Caki2 (cell line): ENCODE data around the gene ANXA10. TPM values are rescaled to one million over a fixed set of nuclear protein-coding genes. Genes with fewer than 3 reads are reported as not detected.

Experiments
- DNase-seq: peaks from one replicate; pipeline ENCODE4 v3.0.0-alpha.2; 2015; ENCODE audit warnings: low read depth
- in situ Hi-C: cut with HindIII; loops from 2 replicates; pipeline ENCODE4 v1.10.0; 2016; ENCODE audit warnings: low sequenced_read_pairs, low pct_unique_long_range_greater_than_20kb, mixed read lengths
- total RNA-seq: library from RNA; depleted of rRNA; stranded (reverse); fragments of >200 nt; shearing (Covaris generic); gene quantifications from 2 replicates; pipeline ENCODE4 v1.2.3, GENCODE V29; 2014; ENCODE audit warnings: low replicate concordance

ANXA10 gene
- total RNA-seq, 1 experiment from 2014 or later = 69.7 TPM

GRCh38 chr4:168143601-168144000 is 51.3 kb downstream of the ANXA10 start:
- in situ Hi-C loops = no loop called here
- peak; percentile 49 for DNase-seq

GRCh38 chr4:168150420-168151050 is 58.2 kb downstream of the ANXA10 start:
- no peak for DNase-seq
- in situ Hi-C loops = no loop called here

- no peak for DNase-seq
- in situ Hi-C loops = no loop called here
Measured at GRCh38 chr4:168151327-168151726, 59.0 kb downstream of the ANXA10 start.

GRCh38 chr4:168152837-168153500 is 60.6 kb downstream of the ANXA10 start:
- in situ Hi-C loops = no loop called here
- no peak for DNase-seq

- in situ Hi-C loops = no loop called here
- DNase-seq = peak; percentile 60
Measured at GRCh38 chr4:168153596-168154440, 61.5 kb downstream of the ANXA10 start.

GRCh38 chr4:168154546-168155277 is 62.4 kb downstream of the ANXA10 start:
- no peak for DNase-seq
- in situ Hi-C loops = no loop called here

- DNase-seq = peak; percentile 11
- in situ Hi-C loops = no loop called here
Measured at GRCh38 chr4:168162604-168163003, 70.3 kb downstream of the ANXA10 start.

- DNase-seq = no peak
- in situ Hi-C loops = no loop called here
Measured at GRCh38 chr4:168163106-168163505, 70.8 kb downstream of the ANXA10 start.

GRCh38 chr4:168164045-168164444 is 71.7 kb downstream of the ANXA10 start:
- in situ Hi-C loops = no loop called here
- no peak for DNase-seq

- no peak for DNase-seq
- in situ Hi-C loops = no loop called here
Measured at GRCh38 chr4:168164915-168165548, 72.7 kb downstream of the ANXA10 start.

- in situ Hi-C loops = no loop called here
- no peak for DNase-seq
Measured at GRCh38 chr4:168167714-168168284, 75.5 kb downstream of the ANXA10 start.

GRCh38 chr4:168174308-168174707 is 82.0 kb downstream of the ANXA10 start:
- in situ Hi-C loops = no loop called here
- DNase-seq = no peak

GRCh38 chr4:168177546-168178149 is 85.3 kb downstream of the ANXA10 start:
- peak; percentile 41 for DNase-seq
- in situ Hi-C loops = no loop called here

GRCh38 chr4:168183717-168184571 is 91.6 kb downstream of the ANXA10 start:
- in situ Hi-C loops = no loop called here

GRCh38 chr4:168188754-168189153 is 96.4 kb downstream of the ANXA10 start:
- no peak for DNase-seq
- in situ Hi-C loops = no loop called here

More at GRCh38 chr4:168183717-168184571, 91.6 kb downstream of the ANXA10 start:
- DNase-seq = no peak

GRCh38 chr4:168197926-168198325 is 105.6 kb downstream of the ANXA10 start:
- in situ Hi-C loops = no loop called here
- no peak for DNase-seq
